GM12878 (cell line): ENCODE measurements around the gene MCFD2. TPM values are rescaled to one million over a fixed set of nuclear protein-coding genes. Genes with fewer than 3 reads are reported as not detected.

Source experiments
- ATAC-seq: fragments of 200-7000 bp; cut with Tn5 transposase; 3 replicates; pipeline ENCODE4 v1.9.1; 2020; ENCODE audit warnings: mild to moderate bottlenecking, moderate library complexity
- BruUV-seq: library from RNA; stranded (reverse); fragments of 400-500 nt; replicated peaks from 2 replicates; lab custom pipeline; 2021; lab: Mats Ljungman, UMichigan
- CTCF ChIA-PET: fragments of 300-600 bp; sonication (Branson Sonifier 250); formaldehyde crosslinking; extraction: SDS; loops from one replicate; lab custom pipeline; 2021; ENCODE audit warnings: inconsistent platforms; lab: Yijun Ruan, JAX
- POLR2A ChIA-PET: fragments of 350-600 bp; formaldehyde crosslinking; extraction: SDS; loops from one replicate; lab custom pipeline; 2021; ENCODE audit warnings: inconsistent platforms; lab: Charles Lee
- RAD21 ChIA-PET: fragments of 300-600 bp; sonication (Branson Sonifier 250); formaldehyde crosslinking; loops from one replicate; lab custom pipeline; 2023; ENCODE audit warnings: antibody characterized with exemption; ENCODE audit not compliant: unreplicated experiment; lab: Charles Lee
- SMC1A ChIA-PET: fragments of 300-600 bp; sonication (Branson Sonifier 250); formaldehyde crosslinking; loops from one replicate; lab custom pipeline; 2023; ENCODE audit not compliant: unreplicated experiment, uncharacterized antibody; lab: Charles Lee
- DNase-seq: peaks from one replicate; pipeline ENCODE4 v3.0.0-alpha.2; 2011; ENCODE audit warnings: low read depth, low spot score
- FAIRE-seq: peaks from 3 replicates; lab custom pipeline; 2011; peaks lifted over from hg19 to GRCh38; lab: Jason Lieb, UNC
- H2AFZ ChIP-seq: 2 replicates; pipeline ENCODE4 v1.6.0; 2011; ENCODE audit warnings: low read depth, low read length, control low read depth; ENCODE audit not compliant: control insufficient read depth
- H3K27ac ChIP-seq: 2 replicates; pipeline ENCODE4 v1.5.1; 2011; ENCODE audit warnings: control low read depth; ENCODE audit not compliant: control insufficient read depth, insufficient read depth
- H3K27me3 ChIP-seq, 2 experiments: replicated peaks in 1 of 2; 2 replicates each; pipeline versions ENCODE4 v1.6.0 to v1.6.1; 2011; ENCODE audit warnings: low read length in 1 of 2; ENCODE audit not compliant: control insufficient read depth in 2 of 2, insufficient read depth in 2 of 2
- H3K36me3 ChIP-seq, 2 experiments: 2 replicates each; pipeline ENCODE4 v1.5.1; 2011; ENCODE audit warnings: low read length in 1 of 2; ENCODE audit not compliant: control insufficient read depth in 2 of 2, insufficient read depth in 2 of 2
- H3K4me1 ChIP-seq: 2 replicates; pipeline ENCODE4 v1.6.1; 2011; ENCODE audit warnings: mild to moderate bottlenecking, low read length, moderate library complexity, mixed read lengths; ENCODE audit not compliant: control insufficient read depth, insufficient read depth
- H3K4me2 ChIP-seq: 2 replicates; pipeline ENCODE4 v1.6.0; 2011; ENCODE audit warnings: control low read depth; ENCODE audit not compliant: control insufficient read depth, insufficient read depth
- H3K4me3 ChIP-seq: fragments of 200-600 bp; sonication (generic); 2 replicates; pipeline ENCODE4 v1.5.1; 2016
- H3K79me2 ChIP-seq: 2 replicates; pipeline ENCODE4 v1.6.0; 2011; ENCODE audit warnings: low read length; ENCODE audit not compliant: control insufficient read depth, insufficient read depth
- H3K9ac ChIP-seq: 2 replicates; pipeline ENCODE4 v1.8.0; 2011; ENCODE audit warnings: low read length, control low read depth, mixed read lengths; ENCODE audit not compliant: control insufficient read depth, insufficient read depth
- H3K9me3 ChIP-seq: replicated peaks from 3 replicates; pipeline ENCODE4 v1.5.1; 2011; ENCODE audit warnings: mild to moderate bottlenecking, low read length; ENCODE audit not compliant: control insufficient read depth, insufficient read depth
- H4K20me1 ChIP-seq: 2 replicates; pipeline ENCODE4 v1.6.0; 2011; ENCODE audit not compliant: control insufficient read depth, insufficient read depth
- CBX5 ChIP-seq: sonication (generic); IDR thresholded peaks from 2 replicates; pipeline ENCODE4 v1.6.1; 2016; ENCODE audit warnings: low read depth, moderate library complexity, mild to moderate bottlenecking, inconsistent platforms
- IRF4 ChIP-seq: IDR thresholded peaks from 2 replicates; pipeline ENCODE4 v1.6.1; 2011; ENCODE audit warnings: low read depth, low read length
- MXI1 ChIP-seq: fragments of 150-350 bp; IDR thresholded peaks from 2 replicates; pipeline ENCODE4 v1.6.1; 2011; ENCODE audit warnings: low read depth, mild to moderate bottlenecking, inconsistent platforms, low read length, improper control_type of control experiment
- RUNX3 ChIP-seq: IDR thresholded peaks from 2 replicates; pipeline ENCODE4 v1.6.1; 2012; ENCODE audit warnings: low read length, inconsistent platforms
- SIN3A ChIP-seq: IDR thresholded peaks from 2 replicates; pipeline ENCODE4 v1.6.1; 2012; ENCODE audit warnings: low read depth, low read length, improper control_type of control experiment
- ZNF217 ChIP-seq: fragments of 450-650 bp; IDR thresholded peaks from 2 replicates; pipeline ENCODE4 v1.6.1; 2017; ENCODE audit warnings: antibody characterized with exemption, mild to moderate bottlenecking
- ZNF24 ChIP-seq: fragments of 450-650 bp; IDR thresholded peaks from 2 replicates; pipeline ENCODE4 v1.6.1; 2017; ENCODE audit warnings: antibody characterized with exemption, mild to moderate bottlenecking
- ZNF384 ChIP-seq: IDR thresholded peaks from 2 replicates; pipeline ENCODE4 v1.6.1; 2012; ENCODE audit warnings: low read depth, mild to moderate bottlenecking, low read length, improper control_type of control experiment, borderline replicate concordance
- WGBS: methylation state at CpG from one replicate; pipeline ENCODE4 v1.1.6; 2016; ENCODE audit warnings: low lambda C conversion rate; ENCODE audit not compliant: insufficient replicate concordance, insufficient coverage; ENCODE audit errors: missing lambda C conversion rate; 5-methylcytosine and 5-hydroxymethylcytosine counted together
- in situ Hi-C: fragments of 300-500 bp; cut with MboI; formaldehyde crosslinking; loops from 9 replicates; pipeline ENCODE4 v1.14.3; 2018; ENCODE audit warnings: mixed read lengths
- intact Hi-C: fragments of 100-400 bp; cut with micrococcal nuclease; formaldehyde crosslinking; loops from one replicate; pipeline ENCODE4 v1.14.2; 2022; ENCODE audit not compliant: unreplicated experiment
- polyA plus RNA-seq, 11 experiments: library from polyadenylated mRNA; depleted of rRNA in 4 of 11; unstranded in 6 of 11; stranded (reverse) in 5 of 11; fragments of >200 nt; fragmentation: Nextera tagmentation in 4 of 11; fragmentation: Illumina TruSeq in 1 of 11; extraction: Ambion mirVana in 4 of 11; extraction: Trizol in 1 of 11; gene quantifications; 1 replicate in 1 of 11; 2 replicates in 10 of 11; pipeline versions ENCODE4 v1.2.1 to v1.2.3, GENCODE V29; 2011 to 2016; ENCODE audit warnings: inconsistent platforms in 2 of 11, missing spikeins in 2 of 11, low read depth in 1 of 11
- total RNA-seq, 4 experiments: library from RNA; depleted of rRNA in 3 of 4; stranded (reverse); fragments of >200 nt in 3 of 4; fragmentation: Illumina TruSeq in 1 of 4; extraction: Trizol in 1 of 4; gene quantifications; 2 replicates each; pipeline versions ENCODE4 v1.2.1 to v1.2.3, GENCODE V29; 2013 to 2021
- TF ChIP-seq, protein P1 (sequence below): IDR thresholded peaks from 2 replicates; pipeline ENCODE4 v1.6.1; 2012; ENCODE audit warnings: mild to moderate bottlenecking, low read depth, low read length

The MCFD2 gene
- total and polyA plus RNA-seq, 10 of the 15 experiments (the other 5 are each of a cell fraction or from before 2014, with no cell fraction given), result 35.0 to 57.3 (median 40.3) TPM

DNA sequence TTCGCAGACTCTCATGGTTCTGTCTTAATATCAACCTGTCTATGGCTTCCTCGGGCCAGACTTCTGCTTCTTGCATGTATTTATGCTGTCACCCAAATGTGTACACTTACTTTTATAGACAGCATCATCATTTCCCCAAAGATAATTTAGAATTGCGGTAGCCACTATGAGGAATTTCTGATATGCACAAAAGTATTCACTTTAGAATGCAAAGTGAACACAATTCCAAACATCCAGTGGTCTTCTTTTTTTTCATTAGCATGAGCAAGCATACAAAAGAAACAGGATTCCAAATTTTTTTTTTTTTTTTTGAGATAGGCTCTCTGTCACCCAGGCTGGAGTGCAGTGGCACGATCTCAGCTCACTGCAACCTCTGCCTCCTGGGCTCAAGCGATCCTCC is 21.0 kb upstream of the MCFD2 start:
- in situ Hi-C loops, result no loop called here
- H3K27ac ChIP-seq, result no peak overlapping the region
- no peaks in the 10 kb centered on the region for H3K9me3 ChIP-seq
- SMC1A ChIA-PET, result interaction anchor here (1.0 to 2.7 kb wide), 9 partner anchors 8 to 96 kb away, joined by 3 to 7 read pairs (median 5); no protein-coding TSS in a partner anchor
- no peak for FAIRE-seq
- CTCF ChIA-PET, result interaction anchor here (1.2 to 3.3 kb wide), 6 partner anchors 8 to 54 kb away, joined by 3 to 18 read pairs (median 5); no protein-coding TSS in a partner anchor
- DNase-seq, result no peak
- H4K20me1 ChIP-seq, result no peaks in the 10 kb centered on the region
- no peak overlapping the region for H2AFZ ChIP-seq
- no peaks in the 10 kb centered on the region for H3K36me3 ChIP-seq
- no peak overlapping the region for H3K9ac ChIP-seq
- ATAC-seq, result no peak
- peaks cover 2% of the 10 kb centered on the region; the same call in 1 of the 2 replicates for H3K79me2 ChIP-seq
- TF ChIP-seq, protein P1, sequence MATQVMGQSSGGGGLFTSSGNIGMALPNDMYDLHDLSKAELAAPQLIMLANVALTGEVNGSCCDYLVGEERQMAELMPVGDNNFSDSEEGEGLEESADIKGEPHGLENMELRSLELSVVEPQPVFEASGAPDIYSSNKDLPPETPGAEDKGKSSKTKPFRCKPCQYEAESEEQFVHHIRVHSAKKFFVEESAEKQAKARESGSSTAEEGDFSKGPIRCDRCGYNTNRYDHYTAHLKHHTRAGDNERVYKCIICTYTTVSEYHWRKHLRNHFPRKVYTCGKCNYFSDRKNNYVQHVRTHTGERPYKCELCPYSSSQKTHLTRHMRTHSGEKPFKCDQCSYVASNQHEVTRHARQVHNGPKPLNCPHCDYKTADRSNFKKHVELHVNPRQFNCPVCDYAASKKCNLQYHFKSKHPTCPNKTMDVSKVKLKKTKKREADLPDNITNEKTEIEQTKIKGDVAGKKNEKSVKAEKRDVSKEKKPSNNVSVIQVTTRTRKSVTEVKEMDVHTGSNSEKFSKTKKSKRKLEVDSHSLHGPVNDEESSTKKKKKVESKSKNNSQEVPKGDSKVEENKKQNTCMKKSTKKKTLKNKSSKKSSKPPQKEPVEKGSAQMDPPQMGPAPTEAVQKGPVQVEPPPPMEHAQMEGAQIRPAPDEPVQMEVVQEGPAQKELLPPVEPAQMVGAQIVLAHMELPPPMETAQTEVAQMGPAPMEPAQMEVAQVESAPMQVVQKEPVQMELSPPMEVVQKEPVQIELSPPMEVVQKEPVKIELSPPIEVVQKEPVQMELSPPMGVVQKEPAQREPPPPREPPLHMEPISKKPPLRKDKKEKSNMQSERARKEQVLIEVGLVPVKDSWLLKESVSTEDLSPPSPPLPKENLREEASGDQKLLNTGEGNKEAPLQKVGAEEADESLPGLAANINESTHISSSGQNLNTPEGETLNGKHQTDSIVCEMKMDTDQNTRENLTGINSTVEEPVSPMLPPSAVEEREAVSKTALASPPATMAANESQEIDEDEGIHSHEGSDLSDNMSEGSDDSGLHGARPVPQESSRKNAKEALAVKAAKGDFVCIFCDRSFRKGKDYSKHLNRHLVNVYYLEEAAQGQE, result no peak
- TF ChIP-seq SIN3A, result no peak
- TF ChIP-seq RUNX3, result no peak
- TF ChIP-seq IRF4, result no peak
- TF ChIP-seq ZNF217, result no peak
- TF ChIP-seq ZNF384, result no peak
- no peak for TF ChIP-seq MXI1
- no peak for TF ChIP-seq ZNF24
- no peak for TF ChIP-seq CBX5
- intact Hi-C loops, result no loop called here
- no peak overlapping the region for H3K4me3 ChIP-seq
- H3K4me2 ChIP-seq, result no peak overlapping the region
- WGBS, result 94% methylated on average over 5 of the region's 5 CpGs
- no TSS peak for BruUV-seq
- POLR2A ChIA-PET, result interaction anchor here (0.6 to 1.6 kb wide), 5 partner anchors 12 to 47 kb away, joined by 3 to 7 read pairs (median 6); no protein-coding TSS in a partner anchor
- peaks cover 8% of the 10 kb centered on the region for H3K4me1 ChIP-seq
- H3K27me3 ChIP-seq, result no peaks in the 10 kb centered on the region
- RAD21 ChIA-PET, result interaction anchor here (1.3 to 1.4 kb wide), 2 partner anchors 17 to 19 kb away, joined by 3 to 5 read pairs; no protein-coding TSS in a partner anchor
